Aorta (tissue), 5 donors: Measurements from ENCODE around the gene CLTCL1. TPM values are rescaled to one million over a fixed set of nuclear protein-coding genes. Genes with fewer than 3 reads are reported as not detected.
"Not testable (repeated sequence)": the region's sequence is repeated elsewhere in the genome, so short reads cannot be mapped to it uniquely, and the experiment has no call there.

Experiments used
- ATAC-seq: fragments of 200-7000 bp; cut with Tn5 transposase; one replicate; pipeline ENCODE4 v1.9.1; 2022; ENCODE audit warnings: moderate library complexity; ENCODE audit not compliant: low FRiP score
- DNase-seq, 2 donors: peaks; one replicate each; pipeline ENCODE4 v3.0.0-alpha.2; 2020
- H3K27ac ChIP-seq, 2 donors: one replicate each; pipeline ENCODE4 v1.5.1; 2013; ENCODE audit warnings: low read length in 2 of 2, mild to moderate bottlenecking in 2 of 2, moderate library complexity in 2 of 2, control low read depth in 1 of 2, inconsistent platforms in 1 of 2, low read depth in 1 of 2
- H3K27me3 ChIP-seq, 2 donors: one replicate each; pipeline ENCODE4 v1.6.1; 2013; ENCODE audit warnings: control low read depth in 1 of 2, low read length in 1 of 2, mild to moderate bottlenecking in 1 of 2, moderate library complexity in 1 of 2; ENCODE audit not compliant: insufficient read depth in 2 of 2, control insufficient read depth in 1 of 2
- H3K36me3 ChIP-seq, 2 donors: one replicate each; pipeline ENCODE4 v1.6.1; 2013; ENCODE audit warnings: control low read depth in 1 of 2, low read length in 1 of 2, mild to moderate bottlenecking in 1 of 2; ENCODE audit not compliant: insufficient read depth in 2 of 2, control insufficient read depth in 1 of 2
- H3K4me1 ChIP-seq, 2 donors: one replicate each; pipeline ENCODE4 v1.6.1; 2013; ENCODE audit warnings: low read length in 2 of 2, control low read depth in 1 of 2, mild to moderate bottlenecking in 1 of 2, moderate library complexity in 1 of 2; ENCODE audit not compliant: insufficient read depth in 2 of 2, control insufficient read depth in 1 of 2
- H3K4me3 ChIP-seq, 2 donors: one replicate each; pipeline ENCODE4 v1.5.1; 2013; ENCODE audit warnings: low read length in 2 of 2, control low read depth in 1 of 2, mild to moderate bottlenecking in 1 of 2
- H3K9me3 ChIP-seq: one replicate; pipeline ENCODE4 v1.6.1; 2013; ENCODE audit warnings: mild to moderate bottlenecking, low read length; ENCODE audit not compliant: control insufficient read depth
- WGBS, 2 donors: extraction: QIAGEN DNeasy Blood & Tissue Kit; methylation state at CpG; one replicate each; pipeline ENCODE4 v1.1.7; 2013; 5-methylcytosine and 5-hydroxymethylcytosine counted together
- intact Hi-C, 2 donors: fragments of 100-400 bp; cut with DNase I; formaldehyde crosslinking; loops; one replicate each; pipeline versions ENCODE4 v1.14.2 to v1.15.0; 2022
- long read RNA-seq, 2 donors: library from polyadenylated mRNA; unstranded; transcript quantifications; one replicate each; pipeline ENCODE4 v2.0.0, GENCODE V29; 2020 to 2021
- polyA plus RNA-seq, 2 donors: library from polyadenylated mRNA; stranded (reverse); fragments of 200-250 nt; gene quantifications; one replicate each; pipeline ENCODE4 v1.2.3, GENCODE V29; 2013
- total RNA-seq, 2 donors: library from RNA; stranded (reverse); fragmentation: NEBNext Ultra II Directional; extraction: Animal tissue kit (Norgen Biotek cat#: 25700); gene quantifications; one replicate each; pipeline ENCODE4 v1.2.1, GENCODE V29; 2021
- donor health status: healthy with polysubstance abuse.
- donor health status: Bipolar disorder and iron deficiency.
- donor health status: DM: no; HTN: no; CAD: no.
- donor health status: DM: no; HTN: no; CAD: no.
- donor health status: DM: yes; HTN: yes; CAD: no.

CLTCL1 gene
- total RNA-seq = 1 to 10 TPM; 7.9 to 8.1 TPM
- 1 to 10 TPM in 1 of 2 donors, under 1 TPM in 1; 0.25 to 6.0 TPM for polyA plus RNA-seq
- long read RNA-seq, donor 1, full-length matches to known transcripts = 1 of 11 reads
- long read RNA-seq, donor 1, partial matches to known transcripts = 7 of 11 reads
- long read RNA-seq, donor 1, other reads (novel, unspliced or antisense) = 3 of 11 reads
- long read RNA-seq, donor 2, partial matches to known transcripts = 0 of 6 reads
- long read RNA-seq, donor 2, other reads (novel, unspliced or antisense) = 6 of 6 reads

GRCh38 chr22:19291580-19292457 lies at the start of gene CLTCL1:
Gene CLTCL1 (minus strand): TSS chr22:19291719. CDS start chr22:19291641, 78 bp downstream.
- Histone ChIP-seq H3K4me3 (peak within 1 kb of the TSS; percentile 80 to 97), H3K36me3 (no peaks in the 10 kb centered on the region), H3K27me3 (no peaks in the 10 kb centered on the region), H3K4me1 (no peaks in the 10 kb centered on the region), H3K27ac (peak within 1 kb of the TSS in 1 of 2 donors; percentile 23), H3K9me3 (no peaks in the 10 kb centered on the region)
- peak; percentile 89 for ATAC-seq
- intact Hi-C loops = loop anchor here in 1 of 2 donors (2.0 to 10.0 kb wide), 2 partner anchors 113 to 183 kb away; partner anchors contain the start of genes CDC45, SLC25A1 and UFD1
- peak; percentile 85 to 94 for DNase-seq
- WGBS, 2 donors = 4 to 6% methylated on average over 27 to 72 of the region's 74 CpGs

DNA sequence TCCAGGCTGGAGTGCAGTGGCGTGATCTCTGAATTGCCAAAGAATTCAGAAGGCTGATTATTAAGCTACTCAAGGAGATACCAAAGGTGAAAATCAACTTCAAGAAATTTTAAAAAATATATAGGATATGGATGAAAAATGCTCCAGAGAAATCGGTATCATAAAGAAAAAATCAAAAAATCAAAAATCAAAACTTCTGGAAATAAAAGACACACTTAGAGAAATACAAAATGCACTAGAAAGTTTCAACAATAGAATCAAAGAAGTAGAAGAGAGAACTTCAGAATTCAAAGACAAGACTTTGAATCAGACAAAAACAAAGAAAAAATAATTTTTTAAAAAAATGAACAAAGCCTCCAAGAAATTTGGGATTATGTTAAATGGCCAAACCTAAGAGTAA lies 45.6 kb upstream of the CLTCL1 start:
- Histone ChIP-seq H3K4me3 (no peak overlapping the region), H3K4me1 (no peaks in the 10 kb centered on the region), H3K27me3 (peaks cover 0 to 2% of the 10 kb centered on the region in 2 donors), H3K27ac (no peak overlapping the region), H3K9me3 (peaks cover 6% of the 10 kb centered on the region), H3K36me3 (peaks cover 8 to 14% of the 10 kb centered on the region in 2 donors)
- ATAC-seq (no peak), DNase-seq (no peak)
- 98 to 99% methylated on average over 2 of the region's 2 CpGs for WGBS, 2 donors
- intact Hi-C loops = no loop called here

DNA sequence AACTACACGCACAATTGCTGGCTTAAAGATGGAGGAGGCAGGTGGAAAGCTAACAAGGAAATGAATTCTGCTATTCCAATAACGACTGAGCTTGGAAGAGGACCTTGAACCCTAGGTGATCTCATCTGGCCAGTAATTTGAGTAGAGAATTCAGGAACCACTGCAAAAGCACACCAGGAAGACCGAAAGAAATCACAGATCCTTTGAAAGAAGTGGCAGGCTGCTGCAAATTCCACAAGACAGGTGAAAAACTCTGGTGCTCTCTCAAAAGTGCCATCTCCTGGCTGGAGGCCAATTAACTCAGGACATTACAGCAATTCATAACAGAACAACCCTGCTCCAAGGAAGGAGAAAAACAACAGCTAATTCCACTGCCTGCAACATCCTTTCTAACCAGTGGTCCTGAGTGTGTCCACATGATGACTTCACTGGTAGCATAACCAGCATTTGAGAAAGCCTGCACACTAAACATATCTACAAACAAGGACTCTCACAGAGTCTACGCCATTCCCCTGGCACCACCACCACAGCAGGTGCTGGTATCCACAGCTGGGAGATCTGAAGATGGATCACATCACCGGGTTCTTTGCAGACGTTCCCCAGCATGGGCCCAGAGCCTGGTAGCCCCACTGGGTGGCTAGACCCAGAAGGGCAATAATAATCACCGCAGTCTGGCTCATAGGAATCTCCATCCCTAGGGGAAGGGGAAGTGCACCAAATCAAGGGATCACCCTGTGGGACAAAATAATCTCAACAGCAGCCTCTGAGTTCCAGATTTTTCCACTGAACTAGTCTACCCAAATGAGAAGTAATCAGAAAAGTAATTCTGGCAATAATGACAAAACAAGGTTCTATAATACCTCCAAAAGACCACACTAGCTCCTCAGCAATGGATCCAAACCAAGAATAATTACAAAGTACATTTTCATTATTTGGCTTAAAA lies 44.9 kb upstream of the CLTCL1 start:
- ATAC-seq = no peak
- H3K27me3 ChIP-seq = peaks cover 0 to 2% of the 10 kb centered on the region in 2 donors
- no peak overlapping the region for H3K27ac ChIP-seq
- DNase-seq = no peak
- H3K4me3 ChIP-seq = no peak overlapping the region
- peaks cover 6% of the 10 kb centered on the region for H3K9me3 ChIP-seq
- no peaks in the 10 kb centered on the region for H3K4me1 ChIP-seq
- intact Hi-C loops = no loop called here
- WGBS, 2 donors = 95% methylated on average over 7 of the region's 7 CpGs
- H3K36me3 ChIP-seq = peaks cover 14 to 20% of the 10 kb centered on the region in 2 donors

GRCh38 chr22:19331975-19332374 lies 40.5 kb upstream of the CLTCL1 start:
- Histone ChIP-seq H3K36me3 (peaks cover 27 to 29% of the 10 kb centered on the region in 2 donors), H3K27me3 (peaks cover 0 to 2% of the 10 kb centered on the region in 2 donors), H3K9me3 (peaks cover 14% of the 10 kb centered on the region), H3K4me1 (no peaks in the 10 kb centered on the region), H3K4me3 (no peak overlapping the region), H3K27ac (no peak overlapping the region)
- intact Hi-C loops = no loop called here
- 90 to 93% methylated on average over 5 of the region's 5 CpGs for WGBS, 2 donors
- DNase-seq (no peak), ATAC-seq (no peak)

- DNase-seq = no peak
- 92 to 95% methylated on average over 6 to 7 of the region's 7 CpGs for WGBS, 2 donors
- no peak overlapping the region for H3K27ac ChIP-seq
- H3K36me3 ChIP-seq = peaks cover 26 to 27% of the 10 kb centered on the region in 2 donors
- no peaks in the 10 kb centered on the region for H3K4me1 ChIP-seq
- intact Hi-C loops = no loop called here
- H3K27me3 ChIP-seq = peaks cover 0 to 2% of the 10 kb centered on the region in 2 donors
- peaks cover 12% of the 10 kb centered on the region for H3K9me3 ChIP-seq
- H3K4me3 ChIP-seq = no peak overlapping the region
- no peak for ATAC-seq
Measured at GRCh38 chr22:19331474-19331873, 40.0 kb upstream of the CLTCL1 start.

DNA sequence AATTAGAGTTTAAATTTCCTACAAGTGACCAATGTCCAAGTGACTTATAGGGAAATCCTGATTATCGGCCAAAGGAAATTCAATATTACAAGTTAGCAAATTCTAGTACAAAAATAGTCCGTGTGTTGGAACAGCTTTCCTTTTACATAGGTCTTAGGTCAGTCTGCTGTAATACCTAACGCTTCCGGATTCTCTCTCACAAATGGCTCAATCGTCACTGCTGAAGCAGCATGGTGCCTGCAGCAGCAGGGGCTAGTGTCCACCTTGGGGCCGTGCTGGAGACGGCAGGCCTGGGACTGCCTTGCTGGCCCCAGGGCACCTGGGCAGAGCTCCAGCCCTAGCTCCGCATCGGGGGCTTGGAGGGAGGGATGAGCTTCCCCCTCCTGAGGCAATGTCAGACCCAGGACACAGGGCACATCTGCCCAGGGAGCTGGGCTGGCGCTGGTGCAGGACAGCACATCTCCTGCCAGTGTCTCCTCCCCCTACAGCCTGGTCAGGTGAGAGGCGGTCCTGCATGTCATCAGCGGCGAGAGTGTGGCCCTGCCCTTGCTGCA lies 39.4 kb upstream of the CLTCL1 start:
- Histone ChIP-seq H3K4me1 (no peaks in the 10 kb centered on the region), H3K27me3 (no peaks in the 10 kb centered on the region), H3K4me3 (no peak overlapping the region), H3K36me3 (peaks cover 20 to 22% of the 10 kb centered on the region in 2 donors), H3K27ac (no peak overlapping the region), H3K9me3 (peaks cover 8% of the 10 kb centered on the region)
- no peak for DNase-seq
- WGBS, 2 donors = 95% methylated on average over 13 of the region's 13 CpGs
- no peak for ATAC-seq
- intact Hi-C loops = no loop called here

- DNase-seq, ATAC-seq, H3K4me3 ChIP-seq, H3K27ac ChIP-seq, H3K27me3 ChIP-seq, H3K4me1 ChIP-seq, intact Hi-C loops, H3K9me3 ChIP-seq: not testable (repeated sequence)
- H3K36me3 ChIP-seq = peaks cover 18 to 22% of the 10 kb centered on the region in 2 donors
- WGBS, 2 donors = 96 to 99% methylated on average over 5 of the region's 5 CpGs
Measured at GRCh38 chr22:19330205-19330604, 38.7 kb upstream of the CLTCL1 start.

- peaks cover 18 to 22% of the 10 kb centered on the region in 2 donors for H3K36me3 ChIP-seq
- 91 to 95% methylated on average over 3 of the region's 3 CpGs for WGBS, 2 donors
- intact Hi-C loops = no loop called here
- no peak for ATAC-seq
- H3K9me3 ChIP-seq = peaks cover 8% of the 10 kb centered on the region
- no peak overlapping the region for H3K4me3 ChIP-seq
- DNase-seq = no peak
- H3K27ac ChIP-seq = no peak overlapping the region
- no peaks in the 10 kb centered on the region for H3K4me1 ChIP-seq
- no peaks in the 10 kb centered on the region for H3K27me3 ChIP-seq
Measured at GRCh38 chr22:19329454-19329853, 37.9 kb upstream of the CLTCL1 start.
